K562 (cell line): ENCODE measurements around the gene GMIP. TPM values are rescaled to one million over a fixed set of nuclear protein-coding genes. Genes with fewer than 3 reads are reported as not detected.

Experiments used
- ATAC-seq: fragments of 200-7000 bp; cut with Tn5 transposase; 3 replicates; pipeline ENCODE4 v1.9.1; 2020; ENCODE audit warnings: moderate library complexity
- BruUV-seq: library from RNA; stranded (reverse); fragments of 400-500 nt; replicated peaks from 2 replicates; lab custom pipeline; 2021; lab: Mats Ljungman, UMichigan
- CTCF ChIA-PET: fragments of 300-600 bp; formaldehyde crosslinking; extraction: SDS; loops from one replicate; lab custom pipeline; 2021; ENCODE audit warnings: low intra/inter-chr PET ratio; lab: Yijun Ruan, JAX
- POLR2A ChIA-PET: fragments of 300-600, 350-650 bp; sonication (Branson Sonifier 250); formaldehyde crosslinking; extraction: SDS; loops from one replicate; lab custom pipeline; 2021; ENCODE audit warnings: antibody characterized with exemption, inconsistent platforms; lab: Yijun Ruan, JAX
- DNase-seq, 4 experiments: peaks; one replicate each; pipeline versions ENCODE4 v3.0.0 to v3.0.0-alpha.2; 2011 to 2018; ENCODE audit warnings: low spot score in 3 of 4, mixed read lengths in 3 of 4; ENCODE audit errors: extremely low read depth in 1 of 4
- FAIRE-seq: peaks from 2 replicates; lab custom pipeline; 2011; peaks lifted over from hg19 to GRCh38; lab: Jason Lieb, UNC
- H2AFZ ChIP-seq: 2 replicates; pipeline ENCODE4 v1.6.0; 2011; ENCODE audit warnings: low read depth, low read length, control low read depth, inconsistent platforms
- H3K27ac ChIP-seq: fragments of 200-600 bp; 3 replicates; pipeline ENCODE4 v1.8.0; 2011; ENCODE audit warnings: low read depth, mild to moderate bottlenecking, control low read depth, inconsistent platforms, low read length, moderate library complexity, mixed read lengths; ENCODE audit errors: extremely low read depth
- H3K27me3 ChIP-seq, 2 experiments: fragments of 300-600 bp in 1 of 2; 2 replicates in 1 of 2; 3 replicates in 1 of 2; pipeline versions ENCODE4 v1.6.0 to v1.8.0; 2011; ENCODE audit warnings: inconsistent platforms in 2 of 2, low read length in 2 of 2, mild to moderate bottlenecking in 1 of 2, mixed read lengths in 1 of 2, moderate library complexity in 1 of 2; ENCODE audit not compliant: control insufficient read depth in 2 of 2, insufficient read depth in 2 of 2
- H3K36me3 ChIP-seq: fragments of 300-600 bp; 3 replicates; pipeline ENCODE4 v1.8.0; 2011; ENCODE audit warnings: mild to moderate bottlenecking, low read length, inconsistent platforms; ENCODE audit not compliant: control insufficient read depth, insufficient read depth
- H3K4me1 ChIP-seq, 2 experiments: fragments of 200-600 bp in 1 of 2; replicated peaks in 1 of 2; 2 replicates in 1 of 2; 3 replicates in 1 of 2; pipeline versions ENCODE4 v1.5.1 to v1.8.0; 2011; ENCODE audit warnings: inconsistent platforms in 2 of 2, low read length in 2 of 2, mild to moderate bottlenecking in 1 of 2, mixed read lengths in 1 of 2, moderate library complexity in 1 of 2; ENCODE audit not compliant: control insufficient read depth in 2 of 2, insufficient read depth in 2 of 2
- H3K4me2 ChIP-seq: 2 replicates; pipeline ENCODE4 v1.6.1; 2011; ENCODE audit warnings: low read length, control low read depth, inconsistent platforms, mixed read lengths; ENCODE audit not compliant: insufficient read depth
- H3K4me3 ChIP-seq: fragments of 200-600 bp; sonication (generic), shearing (Covaris generic); 2 replicates; pipeline ENCODE4 v1.5.1; 2016; ENCODE audit warnings: control low read depth, inconsistent platforms
- H3K79me2 ChIP-seq: fragments of 200-600 bp; 3 replicates; pipeline ENCODE4 v1.8.0; 2011; ENCODE audit warnings: low read length, inconsistent platforms; ENCODE audit not compliant: control insufficient read depth, insufficient read depth
- H3K9ac ChIP-seq, 2 experiments: 2 replicates each; pipeline versions ENCODE4 v1.6.0 to v1.6.1; 2011; ENCODE audit warnings: low read depth in 2 of 2, low read length in 2 of 2, control low read depth in 1 of 2, inconsistent platforms in 1 of 2, mild to moderate bottlenecking in 1 of 2, mixed read lengths in 1 of 2; ENCODE audit not compliant: insufficient read depth in 1 of 2
- H3K9me1 ChIP-seq: one replicate; pipeline ENCODE4 v1.6.0; 2011; ENCODE audit warnings: inconsistent platforms, mild to moderate bottlenecking, low read length, moderate library complexity; ENCODE audit not compliant: control insufficient read depth, insufficient read depth
- H3K9me3 ChIP-seq: replicated peaks from 2 replicates; pipeline ENCODE4 v1.5.1; 2011; ENCODE audit warnings: low read depth, low read length, inconsistent platforms; ENCODE audit not compliant: control insufficient read depth, insufficient read depth
- H4K20me1 ChIP-seq: replicated peaks from 2 replicates; pipeline ENCODE4 v1.6.1; 2011; ENCODE audit warnings: low read length, inconsistent platforms, mixed read lengths; ENCODE audit not compliant: control insufficient read depth, insufficient read depth
- BRCA1 ChIP-seq, 2 experiments: fragments of 450-650 bp in 1 of 2; sonication (generic) in 1 of 2; formaldehyde crosslinking in 1 of 2; IDR thresholded peaks; 2 replicates each; pipeline versions ENCODE4 v1.5.0 to v1.6.1; 2017 to 2020; ENCODE audit warnings: mild to moderate bottlenecking in 1 of 2, missing genetic modification reagents in 1 of 2
- GTF2E2 ChIP-seq: fragments of 200-800 bp; sonication (Bioruptor generic); IDR thresholded peaks from 2 replicates; pipeline ENCODE4 v1.6.1; 2016; ENCODE audit warnings: missing genetic modification characterization, missing compliant biosample characterization
- HMGN3 ChIP-seq: IDR thresholded peaks from 2 replicates; pipeline ENCODE4 v1.6.1; 2011; ENCODE audit warnings: borderline replicate concordance, low read depth, mild to moderate bottlenecking, mixed read lengths, low read length; ENCODE audit not compliant: insufficient read length; ENCODE audit errors: extremely low read depth
- MECOM ChIP-seq: fragments of 250-450 bp; sonication (Bioruptor Pico); IDR thresholded peaks from 2 replicates; pipeline ENCODE4 v1.8.0; 2022; ENCODE audit warnings: inconsistent platforms
- NCOA2 ChIP-seq, 2 experiments: fragments of 450-650 bp; IDR thresholded peaks; 2 replicates each; pipeline ENCODE4 v1.6.1; 2018; ENCODE audit warnings: mild to moderate bottlenecking in 2 of 2, moderate library complexity in 1 of 2; ENCODE audit not compliant: partially characterized antibody in 2 of 2
- POLR2AphosphoS5 ChIP-seq: IDR thresholded peaks from 2 replicates; pipeline ENCODE4 v1.6.1; 2011; ENCODE audit warnings: mild to moderate bottlenecking, low read depth, low read length, moderate library complexity; ENCODE audit not compliant: control insufficient read depth, insufficient read depth
- PTBP1 ChIP-seq: fragments of 200-400 bp; formaldehyde crosslinking; IDR thresholded peaks from 2 replicates; pipeline ENCODE4 v1.6.1; 2017; ENCODE audit warnings: low read depth, low read length
- RBM34 ChIP-seq: fragments of 200-400 bp; formaldehyde crosslinking; IDR thresholded peaks from 2 replicates; pipeline ENCODE4 v1.6.1; 2018; ENCODE audit warnings: low read length, borderline replicate concordance; ENCODE audit not compliant: insufficient read depth
- SRSF3 ChIP-seq: fragments of 200-400 bp; formaldehyde crosslinking; IDR thresholded peaks from 2 replicates; pipeline ENCODE4 v1.6.1; 2016; ENCODE audit warnings: mild to moderate bottlenecking, low read length, moderate library complexity; ENCODE audit not compliant: insufficient read depth
- TEAD1 ChIP-seq, 2 experiments: fragments of 450-650 bp in 1 of 2; sonication (generic) in 1 of 2; formaldehyde crosslinking; IDR thresholded peaks; 2 replicates each; pipeline versions ENCODE4 v1.4.0 to v1.8.0; 2020 to 2022; ENCODE audit warnings: mild to moderate bottlenecking in 2 of 2, missing genetic modification reagents in 1 of 2
- TOE1 ChIP-seq, 2 experiments: fragments of 450-650 bp in 1 of 2; sonication (generic) in 1 of 2; formaldehyde crosslinking in 1 of 2; IDR thresholded peaks; 2 replicates each; pipeline versions ENCODE4 v1.7.1 to v1.8.0; 2016 to 2022; ENCODE audit warnings: borderline replicate concordance in 2 of 2, mild to moderate bottlenecking in 2 of 2, antibody characterized with exemption in 1 of 2, inconsistent platforms in 1 of 2, low read depth in 1 of 2, missing genetic modification reagents in 1 of 2, moderate library complexity in 1 of 2
- ZNF282 ChIP-seq: sonication (generic); formaldehyde crosslinking; IDR thresholded peaks from 2 replicates; pipeline ENCODE4 v1.8.1; 2023; ENCODE audit warnings: missing genetic modification reagents
- WGBS: fragments of 100-300 bp; shearing (Covaris generic); methylation state at CpG from one replicate; pipeline ENCODE4 v1.1.6; 2016; ENCODE audit warnings: low coverage, mixed read lengths; ENCODE audit not compliant: insufficient coverage; ENCODE audit errors: missing lambda C conversion rate; 5-methylcytosine and 5-hydroxymethylcytosine counted together
- in situ Hi-C: fragments of 300-500 bp; cut with MboI; formaldehyde crosslinking; loops from 4 replicates; pipeline ENCODE4 v1.15.0; 2018; ENCODE audit warnings: inconsistent platforms, mixed read lengths
- intact Hi-C: fragments of 100-400 bp; cut with micrococcal nuclease; formaldehyde crosslinking; loops from 2 replicates; pipeline ENCODE4 v1.14.2; 2022
- polyA plus RNA-seq, 8 experiments: library from polyadenylated mRNA; depleted of rRNA in 4 of 8; stranded (reverse) in 5 of 8; unstranded in 3 of 8; fragments of >200 nt; fragmentation: Nextera tagmentation in 2 of 8; fragmentation: Illumina TruSeq in 1 of 8; extraction: Ambion mirVana in 2 of 8; extraction: Trizol in 1 of 8; gene quantifications; 2 replicates each; pipeline versions ENCODE4 v1.2.1 to v1.2.3, GENCODE V29; 2011 to 2014; ENCODE audit warnings: inconsistent platforms in 1 of 8, missing spikeins in 1 of 8
- total RNA-seq, 7 experiments: library from RNA; depleted of rRNA in 6 of 7; stranded (reverse); fragments of >200 nt in 6 of 7; fragmentation: Illumina TruSeq in 2 of 7; extraction: Trizol in 2 of 7; gene quantifications; 2 replicates each; pipeline versions ENCODE4 v1.2.1 to v1.2.3, GENCODE V29; 2011 to 2021; ENCODE audit warnings: low replicate concordance in 1 of 7
- TF ChIP-seq, protein P1 (sequence below): fragments of 450-650 bp; formaldehyde crosslinking; IDR thresholded peaks from 2 replicates; pipeline ENCODE4 v1.4.0; 2022; ENCODE audit warnings: missing genetic modification characterization
- TF ChIP-seq, protein P2 (sequence below): fragments of 250-450 bp; sonication (Bioruptor Pico); IDR thresholded peaks from 2 replicates; pipeline ENCODE4 v1.5.0; 2022; ENCODE audit warnings: mild to moderate bottlenecking
- TF ChIP-seq, protein P3 (sequence below): fragments of 450-650 bp; formaldehyde crosslinking; conservative IDR thresholded peaks from 2 replicates; pipeline ENCODE4 v1.4.0; 2022; ENCODE audit warnings: mild to moderate bottlenecking, missing genetic modification characterization

GMIP gene
- total and polyA plus RNA-seq, 9 of the 15 experiments (the other 6 are each of a cell fraction or from before 2014, with no cell fraction given) = 0.14 to 15.8 (median 3.2) TPM

DNA sequence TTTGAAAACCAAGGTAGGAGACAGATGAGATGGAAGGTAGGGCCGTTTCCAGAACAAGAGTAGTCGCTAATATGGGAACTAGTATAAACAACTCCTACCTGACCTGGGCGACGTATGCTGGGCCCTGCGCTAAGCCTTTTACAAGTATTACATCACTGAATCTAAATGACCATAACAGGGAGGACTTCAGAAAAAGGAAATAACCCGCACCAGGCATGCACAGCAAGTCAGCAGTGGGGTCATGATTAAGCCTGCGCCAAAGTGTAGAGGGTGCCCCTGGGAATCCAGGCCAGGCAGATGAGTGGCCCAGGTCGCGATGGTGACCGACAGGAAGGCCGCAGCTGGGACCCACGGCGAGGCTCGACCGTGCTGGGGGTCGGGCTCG lies 19.4 kb upstream of the GMIP start (continued):
- TF ChIP-seq, protein P1, sequence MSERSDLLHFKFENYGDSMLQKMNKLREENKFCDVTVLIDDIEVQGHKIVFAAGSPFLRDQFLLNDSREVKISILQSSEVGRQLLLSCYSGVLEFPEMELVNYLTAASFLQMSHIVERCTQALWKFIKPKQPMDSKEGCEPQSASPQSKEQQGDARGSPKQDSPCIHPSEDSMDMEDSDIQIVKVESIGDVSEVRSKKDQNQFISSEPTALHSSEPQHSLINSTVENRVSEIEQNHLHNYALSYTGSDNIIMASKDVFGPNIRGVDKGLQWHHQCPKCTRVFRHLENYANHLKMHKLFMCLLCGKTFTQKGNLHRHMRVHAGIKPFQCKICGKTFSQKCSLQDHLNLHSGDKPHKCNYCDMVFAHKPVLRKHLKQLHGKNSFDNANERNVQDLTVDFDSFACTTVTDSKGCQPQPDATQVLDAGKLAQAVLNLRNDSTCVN (CRISPR knock-in tag) = no peak
- no peak for TF ChIP-seq ZNF282 (CRISPR knock-in tag)
- 0 out of 4 replicates have a peak, but pooled peaks of 1 of the 2 experiments have one; percentile 12 for TF ChIP-seq TEAD1 (CRISPR knock-in tag; IDR thresholded peaks at IDR 0.05)
- TF ChIP-seq MECOM (CRISPR knock-in tag) = no peak

DNA sequence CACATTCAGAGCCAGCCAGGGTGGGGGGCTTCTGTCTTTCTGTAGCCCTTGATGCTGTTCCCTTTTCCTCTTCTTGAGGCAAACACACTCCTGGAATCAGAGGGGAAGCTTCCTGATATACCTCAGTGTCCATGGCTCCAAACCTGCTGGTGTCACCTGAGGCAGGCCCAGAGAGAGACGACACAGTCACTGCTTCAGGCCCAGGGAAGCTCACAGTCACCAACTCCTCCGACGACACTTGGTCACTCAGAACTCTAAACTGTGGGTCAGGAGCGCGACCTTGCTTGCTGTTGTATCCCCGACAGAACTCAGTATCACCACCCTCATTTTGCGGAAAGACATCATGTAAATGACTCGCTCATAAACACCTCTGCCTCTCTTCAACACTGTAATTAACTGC lies 18.9 kb upstream of the GMIP start:
- Histone ChIP-seq H3K4me3 (peak overlapping the region; percentile 92), H3K9ac (peak overlapping the region; percentile 95 to 96), H3K27ac (peak overlapping the region; percentile 100), H3K4me1 (peaks cover 10 to 36% of the 10 kb centered on the region in 2 experiments; a peak in 4 of 5 replicates), H3K79me2 (peaks cover 36% of the 10 kb centered on the region), H3K36me3 (peaks cover 41% of the 10 kb centered on the region), H3K9me3 (no peaks in the 10 kb centered on the region; the same call in 1 of the 2 replicates), H3K4me2 (peak overlapping the region; percentile 99), H3K9me1 (no peaks in the 10 kb centered on the region), H2AFZ (no peak overlapping the region), H4K20me1 (peaks cover 9% of the 10 kb centered on the region; the same call in 1 of the 2 replicates), H3K27me3 (no peaks in the 10 kb centered on the region)
- WGBS = 27% methylated on average over 8 of the region's 8 CpGs
- ATAC-seq (no peak), DNase-seq (peak in 1 of 4 experiments; percentile 21), FAIRE-seq (peak; percentile 81)
- in situ Hi-C loops = no loop called here
- intact Hi-C loops = loop anchor here (10.0 kb wide), 1 partner anchor 72 kb away; the partner anchor contains the start of gene ZNF14
- ChIA-PET POLR2A (interaction anchor here (0.6 to 5.0 kb wide), 6 partner anchors 11 to 1141 kb away, joined by 3 to 40 read pairs (median 4); partner anchors contain the start of genes ELL and ZNF93), CTCF (no interaction called here)
- TSS peak; percentile 78 for BruUV-seq
- TF ChIP-seq, protein P2, sequence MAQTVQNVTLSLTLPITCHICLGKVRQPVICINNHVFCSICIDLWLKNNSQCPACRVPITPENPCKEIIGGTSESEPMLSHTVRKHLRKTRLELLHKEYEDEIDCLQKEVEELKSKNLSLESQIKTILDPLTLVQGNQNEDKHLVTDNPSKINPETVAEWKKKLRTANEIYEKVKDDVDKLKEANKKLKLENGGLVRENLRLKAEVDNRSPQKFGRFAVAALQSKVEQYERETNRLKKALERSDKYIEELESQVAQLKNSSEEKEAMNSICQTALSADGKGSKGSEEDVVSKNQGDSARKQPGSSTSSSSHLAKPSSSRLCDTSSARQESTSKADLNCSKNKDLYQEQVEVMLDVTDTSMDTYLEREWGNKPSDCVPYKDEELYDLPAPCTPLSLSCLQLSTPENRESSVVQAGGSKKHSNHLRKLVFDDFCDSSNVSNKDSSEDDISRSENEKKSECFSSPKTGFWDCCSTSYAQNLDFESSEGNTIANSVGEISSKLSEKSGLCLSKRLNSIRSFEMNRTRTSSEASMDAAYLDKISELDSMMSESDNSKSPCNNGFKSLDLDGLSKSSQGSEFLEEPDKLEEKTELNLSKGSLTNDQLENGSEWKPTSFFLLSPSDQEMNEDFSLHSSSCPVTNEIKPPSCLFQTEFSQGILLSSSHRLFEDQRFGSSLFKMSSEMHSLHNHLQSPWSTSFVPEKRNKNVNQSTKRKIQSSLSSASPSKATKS = no peak
- TF ChIP-seq, protein P3, sequence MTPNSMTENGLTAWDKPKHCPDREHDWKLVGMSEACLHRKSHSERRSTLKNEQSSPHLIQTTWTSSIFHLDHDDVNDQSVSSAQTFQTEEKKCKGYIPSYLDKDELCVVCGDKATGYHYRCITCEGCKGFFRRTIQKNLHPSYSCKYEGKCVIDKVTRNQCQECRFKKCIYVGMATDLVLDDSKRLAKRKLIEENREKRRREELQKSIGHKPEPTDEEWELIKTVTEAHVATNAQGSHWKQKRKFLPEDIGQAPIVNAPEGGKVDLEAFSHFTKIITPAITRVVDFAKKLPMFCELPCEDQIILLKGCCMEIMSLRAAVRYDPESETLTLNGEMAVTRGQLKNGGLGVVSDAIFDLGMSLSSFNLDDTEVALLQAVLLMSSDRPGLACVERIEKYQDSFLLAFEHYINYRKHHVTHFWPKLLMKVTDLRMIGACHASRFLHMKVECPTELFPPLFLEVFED (CRISPR knock-in tag) = no peak
- no peak for TF ChIP-seq POLR2AphosphoS5
- TF ChIP-seq GTF2E2 (tag) = no peak
- no peak for TF ChIP-seq HMGN3
- no peak for TF ChIP-seq NCOA2 (IDR thresholded peaks at IDR 0.05; ENCODE audit: partially characterized antibody in 2 of 2)
- TF ChIP-seq TOE1 (IDR thresholded peaks at IDR 0.05; ENCODE audit: borderline replicate concordance) = no peak
- no peak for TF ChIP-seq TOE1 (CRISPR knock-in tag; IDR thresholded peaks at IDR 0.05; ENCODE audit: borderline replicate concordance, low read depth)
- TF ChIP-seq RBM34 = no peak
- TF ChIP-seq BRCA1 (IDR thresholded peaks at IDR 0.05) = no peak
- no peak for TF ChIP-seq BRCA1 (CRISPR knock-in tag; IDR thresholded peaks at IDR 0.05)
- no peak for TF ChIP-seq PTBP1
- TF ChIP-seq SRSF3 = no peak
